Stomach (tissue), 4 donors: ENCODE data around the gene NUP43.

Experiments used
- EP300 ChIP-seq: sonication (generic); formaldehyde crosslinking; IDR thresholded peaks from one replicate; pipeline ENCODE4 v1.6.1; 2017; ENCODE audit warnings: antibody characterized with exemption
- POLR2A ChIP-seq, 4 donors: fragments of 450-650 bp; IDR thresholded peaks; one replicate each; pipeline ENCODE4 v1.6.1; 2016; ENCODE audit warnings: antibody characterized with exemption in 4 of 4, control low read depth in 2 of 4, mild to moderate bottlenecking in 1 of 4, moderate library complexity in 1 of 4
- POLR2AphosphoS5 ChIP-seq, 3 donors: sonication (generic); formaldehyde crosslinking; IDR thresholded peaks; one replicate each; pipeline ENCODE4 v1.6.1; 2016; ENCODE audit warnings: antibody characterized with exemption in 3 of 3
- TF ChIP-seq, protein P1 (sequence below), 7 experiments: fragments of 450-650 bp in 4 of 7; fragments of 200-600 bp in 3 of 7; sonication (generic) in 3 of 7; IDR thresholded peaks; one replicate each; pipeline ENCODE4 v1.5.1; 2016 to 2019; ENCODE audit warnings: antibody characterized with exemption in 7 of 7, control low read depth in 2 of 7, mild to moderate bottlenecking in 1 of 7

DNA sequence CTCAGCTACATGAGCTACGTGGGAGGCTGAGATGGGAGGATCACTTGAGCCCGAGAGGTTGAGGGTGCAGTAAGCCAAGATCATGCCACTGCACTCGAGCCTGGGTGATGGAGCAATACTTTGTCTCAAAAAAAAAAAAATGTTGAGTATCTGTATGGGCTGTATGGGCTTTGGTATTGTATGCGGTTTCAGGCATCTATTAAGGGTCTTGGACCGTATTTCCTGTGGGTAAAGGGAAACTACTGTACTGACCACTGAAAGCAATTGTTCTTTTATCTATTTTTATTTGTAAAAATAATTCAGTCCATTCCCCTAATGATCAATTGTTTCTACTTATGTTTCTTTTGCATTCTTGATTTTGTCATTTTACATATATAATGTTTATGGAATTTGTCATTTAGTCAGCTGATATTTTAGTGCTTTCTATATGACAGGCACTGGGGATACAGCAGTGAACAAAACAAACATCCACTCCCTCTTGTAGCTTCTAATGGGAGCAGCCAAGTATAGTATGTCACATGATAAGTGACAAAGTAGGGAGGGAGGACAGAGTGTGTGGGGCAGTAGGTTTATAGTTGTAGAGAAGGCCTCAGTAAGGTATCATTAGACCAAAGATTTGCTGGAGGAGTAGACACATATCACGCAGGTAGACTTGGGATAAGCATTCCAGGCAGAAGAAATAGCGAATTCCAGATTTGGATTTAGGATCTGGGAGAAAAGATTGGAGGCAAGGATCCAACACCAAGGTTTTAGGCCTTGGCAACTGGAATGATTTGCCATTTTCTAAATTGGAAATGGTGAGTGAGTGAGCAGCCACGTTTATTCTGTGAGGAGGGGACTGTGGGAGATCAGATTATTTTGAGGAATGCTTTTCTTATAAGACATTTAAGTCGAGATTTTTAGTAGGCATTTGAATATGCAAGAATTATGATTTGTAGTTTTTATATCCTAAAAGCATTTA lies 9.3 kb upstream of the NUP43 start:
- TF ChIP-seq, protein P1, sequence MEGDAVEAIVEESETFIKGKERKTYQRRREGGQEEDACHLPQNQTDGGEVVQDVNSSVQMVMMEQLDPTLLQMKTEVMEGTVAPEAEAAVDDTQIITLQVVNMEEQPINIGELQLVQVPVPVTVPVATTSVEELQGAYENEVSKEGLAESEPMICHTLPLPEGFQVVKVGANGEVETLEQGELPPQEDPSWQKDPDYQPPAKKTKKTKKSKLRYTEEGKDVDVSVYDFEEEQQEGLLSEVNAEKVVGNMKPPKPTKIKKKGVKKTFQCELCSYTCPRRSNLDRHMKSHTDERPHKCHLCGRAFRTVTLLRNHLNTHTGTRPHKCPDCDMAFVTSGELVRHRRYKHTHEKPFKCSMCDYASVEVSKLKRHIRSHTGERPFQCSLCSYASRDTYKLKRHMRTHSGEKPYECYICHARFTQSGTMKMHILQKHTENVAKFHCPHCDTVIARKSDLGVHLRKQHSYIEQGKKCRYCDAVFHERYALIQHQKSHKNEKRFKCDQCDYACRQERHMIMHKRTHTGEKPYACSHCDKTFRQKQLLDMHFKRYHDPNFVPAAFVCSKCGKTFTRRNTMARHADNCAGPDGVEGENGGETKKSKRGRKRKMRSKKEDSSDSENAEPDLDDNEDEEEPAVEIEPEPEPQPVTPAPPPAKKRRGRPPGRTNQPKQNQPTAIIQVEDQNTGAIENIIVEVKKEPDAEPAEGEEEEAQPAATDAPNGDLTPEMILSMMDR (IDR thresholded peaks at IDR 0.05): no peak
- TF ChIP-seq POLR2A (IDR thresholded peaks at IDR 0.05) (no peak), POLR2AphosphoS5 (IDR thresholded peaks at IDR 0.05) (no peak), EP300 (no peak)
